GM12878 (cell line): ENCODE measurements around the gene ADGRE3.

Experiments used
- CTCF ChIP-seq, 3 experiments: IDR thresholded peaks in 2 of 3; conservative IDR thresholded peaks in 1 of 3; 2 replicates each; pipeline ENCODE4 v1.5.1; 2011; ENCODE audit warnings: low read depth in 3 of 3, low read length in 3 of 3, mild to moderate bottlenecking in 3 of 3, control low read depth in 2 of 3, moderate library complexity in 2 of 3, inconsistent platforms in 1 of 3, mixed read lengths in 1 of 3; ENCODE audit not compliant: control insufficient read depth in 2 of 3, insufficient read depth in 1 of 3; ENCODE audit errors: extremely low read depth in 1 of 3
- PAX8 ChIP-seq: fragments of 450-650 bp; IDR thresholded peaks from 2 replicates; pipeline ENCODE4 v1.6.1; 2017; ENCODE audit warnings: mild to moderate bottlenecking, moderate library complexity
- ZNF207 ChIP-seq: fragments of 450-650 bp; IDR thresholded peaks from 2 replicates; pipeline ENCODE4 v1.6.1; 2014; ENCODE audit warnings: antibody characterized with exemption, mild to moderate bottlenecking, borderline replicate concordance

GRCh38 chr19:14650161-14650560 lies 24.5 kb downstream of the ADGRE3 start:
- TF ChIP-seq CTCF (IDR thresholded peaks at IDR 0.05 in 2 of 3, conservative IDR thresholded peaks at IDR 0.05 in 1 of 3; ENCODE audit: control insufficient read depth in 2 of 3, extremely low read depth in 1 of 3, insufficient read depth in 1 of 3, low read depth in 3 of 3, low read length in 3 of 3) (no peak), PAX8 (no peak), ZNF207 (no peak)
